LNCaP clone FGC (cell line): Measurements from ENCODE around the gene ALG8.
"Not testable (repeated sequence)": the region's sequence is repeated elsewhere in the genome, so short reads cannot be mapped to it uniquely, and the experiment has no call there.

Experiments
- DNase-seq: peaks from one replicate; pipeline ENCODE4 v3.0.0-alpha.2; 2011; ENCODE audit warnings: low read depth
- H3K4me3 ChIP-seq: 2 replicates; pipeline ENCODE4 v1.5.1; 2011; ENCODE audit warnings: mild to moderate bottlenecking, low read depth, low read length, control low read depth
- TF ChIP-seq, protein P1 (sequence below): IDR thresholded peaks from 2 replicates; pipeline ENCODE4 v1.5.1; 2012; ENCODE audit warnings: mild to moderate bottlenecking; ENCODE audit not compliant: control insufficient read depth, insufficient read depth; ENCODE audit errors: extremely low read depth

Gene ALG8

DNA sequence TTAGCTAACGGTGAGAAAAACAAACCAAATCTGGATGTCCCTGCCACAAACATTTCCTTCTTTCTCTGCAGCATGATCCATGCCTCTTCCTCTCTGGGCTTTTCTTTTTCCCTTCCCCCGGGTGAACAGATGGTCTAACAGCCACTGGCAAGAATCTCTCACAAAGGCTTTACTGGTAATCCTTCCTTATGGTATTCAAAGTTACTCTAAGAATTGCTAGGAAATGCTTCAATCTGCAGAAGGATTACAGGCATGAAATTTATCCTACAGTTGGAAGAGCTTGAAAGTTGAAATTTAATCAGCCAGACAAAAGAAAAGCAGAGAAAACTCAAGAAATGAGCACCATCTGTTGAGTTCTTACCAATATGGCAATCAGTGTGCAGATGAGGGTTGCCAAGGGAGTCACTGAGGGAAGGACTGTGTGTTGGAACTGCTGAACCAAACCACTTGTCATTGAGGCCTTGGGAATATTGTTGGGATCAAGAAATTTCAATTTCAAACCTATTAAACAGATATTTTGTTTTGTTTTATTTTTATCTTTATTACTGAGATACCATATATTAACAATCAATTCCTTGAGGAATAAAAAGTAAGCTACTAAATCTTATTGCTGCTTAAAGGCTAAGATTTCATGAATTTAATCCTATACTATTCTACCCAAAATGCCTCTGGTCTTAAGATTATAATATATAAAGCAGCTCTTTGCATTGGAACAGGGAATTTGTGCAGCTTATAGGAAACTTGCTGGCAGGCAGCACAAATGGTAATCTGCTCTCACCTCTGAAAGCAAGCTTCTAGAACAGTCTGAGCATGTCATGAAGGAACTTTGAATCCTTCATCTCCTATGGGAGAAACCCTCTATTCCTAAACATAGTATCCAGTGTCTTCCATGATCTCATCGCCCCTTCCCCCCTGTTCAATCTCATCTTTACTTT is 30.1 kb downstream of the ALG8 start:
- no peak for DNase-seq
- H3K4me3 ChIP-seq: no peak overlapping the region
- TF ChIP-seq, protein P1, sequence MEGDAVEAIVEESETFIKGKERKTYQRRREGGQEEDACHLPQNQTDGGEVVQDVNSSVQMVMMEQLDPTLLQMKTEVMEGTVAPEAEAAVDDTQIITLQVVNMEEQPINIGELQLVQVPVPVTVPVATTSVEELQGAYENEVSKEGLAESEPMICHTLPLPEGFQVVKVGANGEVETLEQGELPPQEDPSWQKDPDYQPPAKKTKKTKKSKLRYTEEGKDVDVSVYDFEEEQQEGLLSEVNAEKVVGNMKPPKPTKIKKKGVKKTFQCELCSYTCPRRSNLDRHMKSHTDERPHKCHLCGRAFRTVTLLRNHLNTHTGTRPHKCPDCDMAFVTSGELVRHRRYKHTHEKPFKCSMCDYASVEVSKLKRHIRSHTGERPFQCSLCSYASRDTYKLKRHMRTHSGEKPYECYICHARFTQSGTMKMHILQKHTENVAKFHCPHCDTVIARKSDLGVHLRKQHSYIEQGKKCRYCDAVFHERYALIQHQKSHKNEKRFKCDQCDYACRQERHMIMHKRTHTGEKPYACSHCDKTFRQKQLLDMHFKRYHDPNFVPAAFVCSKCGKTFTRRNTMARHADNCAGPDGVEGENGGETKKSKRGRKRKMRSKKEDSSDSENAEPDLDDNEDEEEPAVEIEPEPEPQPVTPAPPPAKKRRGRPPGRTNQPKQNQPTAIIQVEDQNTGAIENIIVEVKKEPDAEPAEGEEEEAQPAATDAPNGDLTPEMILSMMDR: no peak

DNA sequence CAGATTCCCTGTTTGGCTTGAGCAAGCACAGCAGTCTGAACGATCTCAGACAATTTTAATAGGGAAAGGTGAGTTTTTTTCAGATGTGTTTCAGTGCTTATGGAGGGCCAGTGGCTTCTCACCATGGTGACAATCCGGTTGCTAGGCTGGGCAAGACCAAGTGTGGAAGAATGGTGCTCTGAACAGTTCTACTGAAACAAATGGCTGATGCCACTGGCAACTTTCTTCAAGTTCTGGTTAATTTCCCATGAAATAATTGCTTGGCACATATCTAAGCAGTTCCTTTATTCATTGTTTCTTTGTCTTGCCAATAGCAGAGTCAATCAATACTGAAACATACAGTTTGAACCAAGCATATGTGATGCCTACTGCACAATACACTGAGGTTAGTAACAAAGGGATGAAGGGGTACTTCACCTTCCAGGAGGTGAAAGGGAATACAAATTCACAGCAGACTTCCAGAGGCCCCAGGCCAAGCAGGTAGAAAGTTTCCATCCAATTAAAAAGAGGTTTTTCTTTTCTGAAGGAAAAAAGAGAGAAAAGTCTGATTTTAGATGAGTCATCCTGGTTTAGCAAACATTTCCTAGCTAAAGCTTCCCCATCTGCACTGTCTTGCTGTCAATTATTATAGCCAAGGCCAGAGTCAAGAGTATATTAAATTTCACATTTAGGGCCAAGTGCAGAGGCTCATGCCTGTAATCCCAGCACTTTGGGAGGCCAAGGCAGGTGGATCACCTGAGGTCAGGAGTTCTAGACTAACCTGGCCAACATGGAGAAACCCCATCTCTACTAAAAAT is 38.6 kb downstream of the ALG8 start:
- no peak for DNase-seq
- TF ChIP-seq, protein P1: no peak
- H3K4me3 ChIP-seq: no peak overlapping the region

GRCh38 chr11:78100261-78100660 is 39.2 kb downstream of the ALG8 start:
- TF ChIP-seq, protein P1: no peak
- H3K4me3 ChIP-seq: no peak overlapping the region
- peak; percentile 77 for DNase-seq

GRCh38 chr11:78099666-78100065 is 39.8 kb downstream of the ALG8 start:
- TF ChIP-seq, protein P1: no peak
- no peak overlapping the region for H3K4me3 ChIP-seq
- peak; percentile 63 for DNase-seq

DNA sequence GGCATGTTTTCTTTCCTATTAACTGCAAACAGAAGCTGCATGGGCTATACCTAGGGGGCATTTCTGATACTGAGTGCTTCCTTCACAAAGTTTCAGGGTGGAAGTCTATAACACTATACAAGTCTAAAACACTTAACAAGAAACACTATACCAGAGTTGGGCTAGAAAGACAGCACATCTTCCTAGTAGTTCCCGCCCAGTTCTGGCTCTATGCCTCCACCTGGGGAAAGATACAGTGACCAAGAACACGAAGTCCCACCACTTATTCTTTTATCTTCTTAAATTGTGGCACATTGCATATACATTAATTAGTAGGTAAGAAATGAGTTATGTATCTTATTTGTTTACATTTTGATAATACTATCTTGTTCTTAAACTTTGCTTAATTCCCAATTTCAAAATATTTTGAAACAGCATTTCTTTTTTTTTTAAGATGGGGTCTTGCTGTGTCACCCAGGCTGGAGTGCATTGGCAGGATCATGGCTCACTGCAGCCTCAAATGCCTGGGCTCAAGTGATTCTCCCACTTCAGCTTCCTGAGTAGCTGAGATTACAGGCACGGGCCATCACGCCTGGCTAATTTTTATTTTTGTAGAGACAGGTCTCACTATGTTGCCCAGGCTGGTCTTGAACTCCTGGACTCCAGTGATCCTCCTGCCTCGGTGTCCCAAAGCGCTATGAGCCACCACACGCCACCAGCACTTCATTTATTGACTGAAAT is 41.6 kb downstream of the ALG8 start:
- TF ChIP-seq, protein P1: no peak
- no peak for DNase-seq
- no peak overlapping the region for H3K4me3 ChIP-seq

DNA sequence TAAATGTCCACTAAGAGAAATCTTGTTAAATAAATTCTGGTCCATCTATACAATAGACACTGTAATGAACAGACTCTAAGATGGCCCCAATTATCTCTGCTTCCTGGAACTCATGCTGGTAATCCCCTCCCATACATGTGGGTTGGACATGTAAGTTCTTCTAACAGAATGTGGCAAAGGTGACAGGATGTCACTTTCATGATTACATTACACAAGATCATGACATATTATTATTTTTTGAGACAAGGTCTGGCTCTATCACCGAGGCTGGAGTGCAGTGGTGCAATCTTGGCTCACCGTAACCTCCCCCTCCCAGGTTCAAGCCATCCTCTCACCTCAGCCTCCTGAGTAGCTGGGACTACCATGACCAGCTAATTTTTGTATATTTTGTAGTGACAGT is 45.2 kb downstream of the ALG8 start:
- TF ChIP-seq, protein P1: no peak
- DNase-seq: no peak
- no peak overlapping the region for H3K4me3 ChIP-seq

DNA sequence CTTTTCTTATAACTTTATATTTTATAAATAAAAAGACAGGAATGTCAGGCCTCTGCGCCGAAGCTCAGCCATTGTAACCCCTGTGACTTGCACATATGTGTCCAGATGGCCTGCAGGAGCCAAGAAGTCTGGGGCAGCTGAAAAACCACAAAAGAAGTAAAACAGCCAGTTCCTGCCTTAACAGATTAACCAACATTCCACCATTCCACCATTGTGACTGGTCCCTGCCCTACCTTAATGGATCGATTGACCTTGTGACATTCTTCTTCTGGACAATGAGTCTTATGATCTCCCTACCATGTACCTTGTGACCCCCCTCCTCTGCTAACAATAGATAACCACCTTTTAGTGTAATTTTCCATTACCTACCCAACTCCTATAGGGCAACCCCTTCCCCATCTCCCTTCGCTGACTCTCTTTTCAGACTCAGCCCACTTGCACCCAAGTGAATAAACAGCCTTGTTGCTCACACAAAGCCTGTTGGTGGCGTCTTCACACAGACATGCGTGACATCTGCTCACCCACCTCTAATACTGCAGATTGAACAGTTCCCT is 52.8 kb downstream of the ALG8 start:
- H3K4me3 ChIP-seq: not testable (repeated sequence)

More for the DNA sequence above, 52.8 kb downstream of the ALG8 start:
- not testable (repeated sequence) for DNase-seq
